HFF-Myc (cell line): ENCODE data around the gene VTI1B.
"Not testable (repeated sequence)": the region's sequence is repeated elsewhere in the genome, so short reads cannot be mapped to it uniquely, and the experiment has no call there.

Experiments
- DNase-seq: peaks from one replicate; pipeline ENCODE4 v3.0.0-alpha.2; 2011; ENCODE audit warnings: low read depth; ENCODE audit errors: extremely low read depth
- H3K4me3 ChIP-seq: replicated peaks from 2 replicates; pipeline ENCODE4 v1.5.1; 2011; ENCODE audit warnings: low read depth, mild to moderate bottlenecking, control low read depth, low read length
- TF ChIP-seq, protein P1 (sequence below): IDR thresholded peaks from 2 replicates; pipeline ENCODE4 v1.5.1; 2012; ENCODE audit warnings: mild to moderate bottlenecking, low read depth, low read length, control low read depth; ENCODE audit errors: missing control alignments

The VTI1B gene

DNA sequence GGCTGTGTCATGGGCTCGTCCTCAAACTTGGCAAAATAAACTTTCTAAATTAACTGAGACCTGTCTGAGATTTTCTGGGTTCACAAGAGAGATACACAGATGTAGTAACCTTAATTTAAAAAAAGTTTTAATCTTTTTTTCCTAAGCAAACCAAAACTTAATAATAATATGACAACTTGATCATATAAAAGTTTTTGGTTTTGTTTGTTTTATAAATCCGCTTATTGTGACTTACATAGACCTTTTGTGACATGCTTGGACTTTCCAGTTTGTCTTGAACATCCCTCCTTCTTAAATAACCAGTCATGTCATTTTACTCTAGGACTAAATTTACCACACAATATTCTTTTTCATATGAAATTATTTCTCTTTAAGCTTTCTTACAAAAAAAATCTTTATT, 35.8 kb upstream of the VTI1B start:
- TF ChIP-seq, protein P1, sequence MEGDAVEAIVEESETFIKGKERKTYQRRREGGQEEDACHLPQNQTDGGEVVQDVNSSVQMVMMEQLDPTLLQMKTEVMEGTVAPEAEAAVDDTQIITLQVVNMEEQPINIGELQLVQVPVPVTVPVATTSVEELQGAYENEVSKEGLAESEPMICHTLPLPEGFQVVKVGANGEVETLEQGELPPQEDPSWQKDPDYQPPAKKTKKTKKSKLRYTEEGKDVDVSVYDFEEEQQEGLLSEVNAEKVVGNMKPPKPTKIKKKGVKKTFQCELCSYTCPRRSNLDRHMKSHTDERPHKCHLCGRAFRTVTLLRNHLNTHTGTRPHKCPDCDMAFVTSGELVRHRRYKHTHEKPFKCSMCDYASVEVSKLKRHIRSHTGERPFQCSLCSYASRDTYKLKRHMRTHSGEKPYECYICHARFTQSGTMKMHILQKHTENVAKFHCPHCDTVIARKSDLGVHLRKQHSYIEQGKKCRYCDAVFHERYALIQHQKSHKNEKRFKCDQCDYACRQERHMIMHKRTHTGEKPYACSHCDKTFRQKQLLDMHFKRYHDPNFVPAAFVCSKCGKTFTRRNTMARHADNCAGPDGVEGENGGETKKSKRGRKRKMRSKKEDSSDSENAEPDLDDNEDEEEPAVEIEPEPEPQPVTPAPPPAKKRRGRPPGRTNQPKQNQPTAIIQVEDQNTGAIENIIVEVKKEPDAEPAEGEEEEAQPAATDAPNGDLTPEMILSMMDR, result no peak
- H3K4me3 ChIP-seq, result no peak overlapping the region
- no peak for DNase-seq

DNA sequence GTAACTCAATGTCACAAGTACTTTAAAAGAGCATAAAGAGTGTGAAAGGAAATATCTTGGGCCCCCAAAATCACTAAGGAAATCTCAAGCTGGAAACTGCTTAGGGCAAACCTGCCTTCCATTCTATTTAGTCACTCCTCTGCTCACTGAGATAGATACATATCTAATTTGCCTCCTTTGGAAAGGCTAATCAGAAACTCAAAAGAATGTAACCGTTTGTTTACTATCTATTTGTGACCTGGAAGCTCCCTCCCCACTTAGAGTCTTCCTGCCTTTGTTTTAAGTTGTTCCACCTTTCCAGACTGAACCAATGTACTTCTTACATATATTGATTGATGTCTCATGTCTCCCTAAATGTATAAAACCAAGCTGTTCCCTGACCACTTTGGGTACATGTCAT, 35.4 kb upstream of the VTI1B start:
- DNase-seq, H3K4me3 ChIP-seq: not testable (repeated sequence)

DNA sequence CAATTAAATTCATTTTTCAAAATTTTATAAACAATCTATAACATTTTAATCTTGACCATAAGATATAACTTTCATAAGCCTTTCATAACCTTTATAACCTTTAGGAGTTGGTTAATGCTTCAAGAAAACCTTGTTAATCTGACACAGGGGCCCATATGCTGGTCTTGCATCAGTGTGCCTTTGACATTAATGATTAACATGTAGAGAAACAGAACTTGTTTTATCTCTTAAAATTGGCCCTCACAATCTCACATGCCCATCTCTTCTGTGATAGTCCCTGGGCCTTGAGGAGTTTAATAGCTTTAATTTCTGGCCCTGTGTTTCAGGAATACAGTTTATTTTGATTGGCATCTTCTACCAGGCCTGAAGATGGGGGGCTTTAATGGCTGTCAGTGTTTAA, 34.9 kb upstream of the VTI1B start:
- not testable (repeated sequence) for H3K4me3 ChIP-seq, DNase-seq

DNA sequence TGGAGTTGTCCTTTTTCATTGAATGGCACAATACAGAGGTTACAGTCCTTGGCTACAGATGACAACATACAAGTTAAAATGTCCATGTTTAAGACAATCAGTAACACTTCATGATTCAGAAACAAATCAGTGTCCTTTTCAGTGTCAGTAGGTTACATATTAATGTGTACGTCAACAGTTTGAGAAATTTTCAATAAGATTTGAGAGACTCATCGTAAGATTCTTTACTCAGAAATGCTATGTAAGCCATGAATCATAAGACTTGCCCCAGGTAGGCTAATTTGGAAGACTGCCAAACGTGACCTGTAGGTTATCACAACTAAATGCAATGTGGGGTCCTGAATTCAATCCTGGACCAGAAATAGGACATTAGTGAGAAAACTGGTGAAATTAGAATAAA, 30.8 kb upstream of the VTI1B start:
- TF ChIP-seq, protein P1, result no peak
- H3K4me3 ChIP-seq, result no peak overlapping the region
- DNase-seq, result no peak

GRCh38 chr14:67704484-67705089, 30.2 kb upstream of the VTI1B start:
- DNase-seq, result peak; percentile 29
- no peak overlapping the region for H3K4me3 ChIP-seq
- TF ChIP-seq, protein P1, result peak; percentile 74

DNA sequence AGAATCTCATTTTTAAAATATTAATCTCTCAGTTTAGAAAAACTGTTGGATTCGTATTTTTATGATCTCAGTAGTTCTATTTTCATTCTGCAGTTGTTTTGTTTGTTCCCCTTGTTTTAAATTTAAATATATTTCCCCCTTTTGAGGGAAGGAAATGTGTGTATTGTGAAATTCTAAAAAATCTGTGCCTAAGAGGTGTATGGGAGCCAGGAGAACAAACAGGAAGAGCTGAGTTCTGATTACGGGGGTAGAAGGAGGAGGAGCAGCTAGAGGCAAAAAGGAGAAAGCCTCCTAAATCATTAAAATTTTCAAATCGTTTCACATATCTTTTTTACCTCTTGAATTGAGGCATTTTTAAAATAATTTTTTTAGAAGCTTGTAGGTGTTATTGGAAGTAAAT, 29.6 kb upstream of the VTI1B start:
- no peak for DNase-seq
- no peak overlapping the region for H3K4me3 ChIP-seq
- TF ChIP-seq, protein P1, result no peak

DNA sequence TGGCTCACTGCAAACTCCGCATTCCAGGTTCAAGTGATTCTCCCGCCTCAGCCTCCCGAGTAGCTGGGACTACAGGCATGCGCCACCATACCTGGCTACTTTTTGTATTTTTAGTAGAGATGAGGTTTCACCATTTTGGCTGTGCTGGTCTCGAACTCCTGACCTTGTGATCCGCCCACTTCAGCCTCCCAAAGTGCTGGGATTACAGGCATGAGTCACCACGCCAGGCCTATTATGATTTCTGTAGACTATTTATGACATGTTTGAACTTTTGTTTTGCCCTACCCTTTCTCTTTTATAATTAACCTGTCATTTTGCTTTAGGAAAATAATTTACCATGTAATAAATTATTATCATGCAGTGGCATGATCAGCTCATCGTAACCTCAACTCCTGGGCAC, 27.1 kb upstream of the VTI1B start, which contains the start of gene RDH12:
TSS of gene RDH12 (plus strand) at position 395 of the 400 bp plus-strand sequence. CDS start 20,757 bp downstream, outside the sequence.
- H3K4me3 ChIP-seq, DNase-seq: not testable (repeated sequence)

DNA sequence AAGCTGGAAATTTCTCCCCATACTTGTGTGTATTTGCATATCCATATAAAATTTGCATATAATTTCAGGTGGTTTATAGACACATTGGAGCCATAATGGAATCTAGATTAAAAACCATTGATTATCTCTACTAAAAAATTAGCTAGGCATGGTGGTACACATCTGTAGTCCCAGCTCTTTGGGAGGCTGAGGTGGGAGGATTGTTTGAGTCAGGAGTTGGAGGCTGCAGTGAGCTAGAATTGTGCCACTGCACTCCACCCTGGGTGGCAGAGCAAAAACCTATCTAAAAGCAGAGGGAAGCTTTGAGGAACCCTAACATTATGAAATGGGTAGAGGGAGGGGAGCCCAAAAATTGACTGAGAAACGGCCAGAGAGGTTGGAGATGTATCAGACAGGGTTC, 23.7 kb upstream of the VTI1B start:
- DNase-seq, result no peak
- no peak overlapping the region for H3K4me3 ChIP-seq
- TF ChIP-seq, protein P1, result no peak
